ENCODE data around the gene CTAGE9. TPM values are rescaled to one million over a fixed set of nuclear protein-coding genes. Genes with fewer than 3 reads are reported as not detected.

The CTAGE9 gene
- total and polyA plus RNA-seq, 10 donors: not detected

GRCh38 chr6:131733376-131734016 lies 22.7 kb upstream of the CTAGE9 start:
- Histone ChIP-seq H3K36me3 (no peaks in the 10 kb centered on the region), H3K9me3 (no peaks in the 10 kb centered on the region), H3K27me3 (replicated peaks in 1 of 7) (no peaks in the 10 kb centered on the region), H3K4me1 (no peaks in the 10 kb centered on the region), H3K27ac (no peak overlapping the region), H3K4me3 (no peak overlapping the region)
- intact Hi-C loops (cut with DNase I; ENCODE audit: low total_unique reads): no loop called here
- no peak for DNase-seq
- no peak for TF ChIP-seq POLR2A (IDR thresholded peaks at IDR 0.05)
- no peak for TF ChIP-seq POLR2AphosphoS5 (IDR thresholded peaks at IDR 0.05)
- TF ChIP-seq, protein P1, sequence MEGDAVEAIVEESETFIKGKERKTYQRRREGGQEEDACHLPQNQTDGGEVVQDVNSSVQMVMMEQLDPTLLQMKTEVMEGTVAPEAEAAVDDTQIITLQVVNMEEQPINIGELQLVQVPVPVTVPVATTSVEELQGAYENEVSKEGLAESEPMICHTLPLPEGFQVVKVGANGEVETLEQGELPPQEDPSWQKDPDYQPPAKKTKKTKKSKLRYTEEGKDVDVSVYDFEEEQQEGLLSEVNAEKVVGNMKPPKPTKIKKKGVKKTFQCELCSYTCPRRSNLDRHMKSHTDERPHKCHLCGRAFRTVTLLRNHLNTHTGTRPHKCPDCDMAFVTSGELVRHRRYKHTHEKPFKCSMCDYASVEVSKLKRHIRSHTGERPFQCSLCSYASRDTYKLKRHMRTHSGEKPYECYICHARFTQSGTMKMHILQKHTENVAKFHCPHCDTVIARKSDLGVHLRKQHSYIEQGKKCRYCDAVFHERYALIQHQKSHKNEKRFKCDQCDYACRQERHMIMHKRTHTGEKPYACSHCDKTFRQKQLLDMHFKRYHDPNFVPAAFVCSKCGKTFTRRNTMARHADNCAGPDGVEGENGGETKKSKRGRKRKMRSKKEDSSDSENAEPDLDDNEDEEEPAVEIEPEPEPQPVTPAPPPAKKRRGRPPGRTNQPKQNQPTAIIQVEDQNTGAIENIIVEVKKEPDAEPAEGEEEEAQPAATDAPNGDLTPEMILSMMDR (IDR thresholded peaks at IDR 0.05 in 8 of 11, conservative IDR thresholded peaks at IDR 0.05 in 3 of 11): no peak
- WGBS, 5 donors: 75 to 86% (median 80%) methylated on average over 9 of the region's 9 CpGs

DNA sequence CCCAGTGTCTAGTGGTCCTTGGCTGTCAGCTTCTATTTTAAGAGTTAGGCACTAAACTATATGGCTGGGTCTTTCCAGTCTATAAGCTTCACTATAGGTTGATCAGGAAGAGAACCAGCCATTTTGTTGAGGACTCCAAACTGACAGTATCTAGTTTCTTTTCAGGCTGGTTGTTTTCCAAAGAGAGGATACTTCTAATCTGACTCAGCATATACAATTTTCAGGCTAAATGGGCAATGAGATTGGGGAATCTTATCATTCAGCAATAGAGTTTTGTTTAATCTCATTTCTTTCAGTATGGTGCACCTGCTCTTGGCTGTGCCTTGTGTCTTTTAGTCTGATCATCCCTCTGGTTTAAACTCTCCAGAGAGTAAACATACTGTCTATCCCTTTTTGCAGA lies 20.4 kb upstream of the CTAGE9 start:
- Histone ChIP-seq H3K4me1 (no peaks in the 10 kb centered on the region), H3K4me3 (no peak overlapping the region), H3K27ac (no peak overlapping the region), H3K36me3 (no peaks in the 10 kb centered on the region), H3K9me3 (peaks cover 0 to 4% (median 0%) of the 10 kb centered on the region in 8 donors), H3K27me3 (replicated peaks in 1 of 7) (no peaks in the 10 kb centered on the region)
- intact Hi-C loops (cut with DNase I; ENCODE audit: low total_unique reads): no loop called here
- DNase-seq: no peak
- TF ChIP-seq, protein P1 (IDR thresholded peaks at IDR 0.05 in 8 of 11, conservative IDR thresholded peaks at IDR 0.05 in 3 of 11): no peak
- TF ChIP-seq POLR2AphosphoS5 (IDR thresholded peaks at IDR 0.05) (no peak), POLR2A (IDR thresholded peaks at IDR 0.05) (no peak)

DNA sequence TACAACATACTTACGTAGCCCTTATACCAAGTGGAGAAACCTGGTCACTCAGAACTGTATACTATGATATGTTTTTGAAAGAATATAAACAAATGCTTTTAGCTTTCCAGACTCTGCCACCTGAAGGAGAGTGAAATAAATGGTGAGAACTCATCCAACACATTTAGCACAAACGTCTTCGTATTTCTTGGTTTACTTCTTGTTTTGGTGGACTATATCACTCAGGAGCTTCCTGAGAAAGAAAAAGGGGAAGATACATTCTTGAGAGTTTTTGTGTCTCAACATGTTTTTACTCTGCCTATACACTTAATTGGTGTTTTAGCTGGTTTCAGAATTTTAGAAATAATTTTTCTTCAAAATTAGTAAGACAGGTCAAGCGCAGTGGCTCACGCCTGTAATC lies 19.4 kb upstream of the CTAGE9 start:
- Histone ChIP-seq H3K36me3 (no peaks in the 10 kb centered on the region), H3K4me1 (no peaks in the 10 kb centered on the region), H3K9me3 (peaks cover 0 to 4% (median 0%) of the 10 kb centered on the region in 8 donors), H3K4me3 (no peak overlapping the region), H3K27me3 (replicated peaks in 1 of 7) (no peaks in the 10 kb centered on the region), H3K27ac (no peak overlapping the region)
- intact Hi-C loops (cut with DNase I; ENCODE audit: low total_unique reads): no loop called here
- DNase-seq: no peak
- TF ChIP-seq, protein P1 (IDR thresholded peaks at IDR 0.05 in 8 of 11, conservative IDR thresholded peaks at IDR 0.05 in 3 of 11): no peak
- TF ChIP-seq POLR2AphosphoS5 (IDR thresholded peaks at IDR 0.05): no peak
- 53 to 69% (median 67%) methylated on average over 5 of the region's 5 CpGs for WGBS, 5 donors

GRCh38 chr6:131729550-131729949 lies 18.7 kb upstream of the CTAGE9 start:
- DNase-seq: no peak
- intact Hi-C loops (cut with DNase I; ENCODE audit: low total_unique reads): no loop called here

More at GRCh38 chr6:131729550-131729949, 18.7 kb upstream of the CTAGE9 start:
- 68 to 84% (median 80%) methylated on average over 4 of the region's 4 CpGs for WGBS, 5 donors
- H3K4me1 ChIP-seq: no peaks in the 10 kb centered on the region
- no peak overlapping the region for H3K4me3 ChIP-seq
- H3K36me3 ChIP-seq: no peaks in the 10 kb centered on the region
- peaks cover 0 to 4% (median 0%) of the 10 kb centered on the region in 8 donors for H3K9me3 ChIP-seq
- TF ChIP-seq, protein P1 (IDR thresholded peaks at IDR 0.05 in 8 of 11, conservative IDR thresholded peaks at IDR 0.05 in 3 of 11): no peak
- TF ChIP-seq POLR2AphosphoS5 (IDR thresholded peaks at IDR 0.05) (no peak), POLR2A (IDR thresholded peaks at IDR 0.05) (no peak)
- H3K27ac ChIP-seq: no peak overlapping the region
- H3K27me3 ChIP-seq (replicated peaks in 1 of 7): no peaks in the 10 kb centered on the region
